Naive thymus-derived CD8-positive, alpha-beta T cell (primary cell): ENCODE measurements around the gene CHD1L. TPM values are rescaled to one million over a fixed set of nuclear protein-coding genes. Genes with fewer than 3 reads are reported as not detected.
"Not testable (repeated sequence)": the region's sequence is repeated elsewhere in the genome, so short reads cannot be mapped to it uniquely, and the experiment has no call there.

Experiments
- ATAC-seq, 2 donors: fragments of 150-1000 bp; cut with Tn5 transposase in 1 of 2; sonication (Bioruptor Pico), chemical (Tn5 transposase) in 1 of 2; 1 replicate in 1 of 2; 2 replicates in 1 of 2; pipeline ENCODE4 v1.10.0; 2021; ENCODE audit warnings: mild to moderate bottlenecking in 2 of 2, moderate library complexity in 2 of 2
- POLR2A ChIA-PET: fragments of 350-600 bp; sonication (Branson Sonifier 250); formaldehyde crosslinking; loops from one replicate; lab custom pipeline; 2021; ENCODE audit warnings: antibody characterized with exemption; lab: Charles Lee
- DNase-seq, 10 donors: peaks; one replicate each; pipeline versions ENCODE4 v3.0.0 to v3.0.0-alpha.2; 2020 to 2022
- H3K27ac Mint-ChIP-seq, 10 donors: one replicate each; pipeline ENCODE4 v1.8.0; 2020 to 2022; ENCODE audit warnings: mild to moderate bottlenecking in 10 of 10, mixed read lengths in 10 of 10, moderate library complexity in 4 of 10, inconsistent platforms in 1 of 10
- H3K27me3 Mint-ChIP-seq, 5 donors: one replicate each; pipeline ENCODE4 v1.8.0; 2021 to 2022; ENCODE audit warnings: mixed read lengths in 5 of 5
- H3K36me3 Mint-ChIP-seq, 3 donors: one replicate each; pipeline ENCODE4 v1.8.0; 2020 to 2022; ENCODE audit warnings: mixed read lengths in 3 of 3, mild to moderate bottlenecking in 2 of 3, inconsistent platforms in 1 of 3
- H3K4me1 Mint-ChIP-seq, 4 donors: one replicate each; pipeline ENCODE4 v1.8.0; 2021 to 2022; ENCODE audit warnings: mixed read lengths in 4 of 4
- H3K4me3 Mint-ChIP-seq, 10 donors: one replicate each; pipeline ENCODE4 v1.8.0; 2020 to 2022; ENCODE audit warnings: mild to moderate bottlenecking in 10 of 10, mixed read lengths in 10 of 10, moderate library complexity in 6 of 10, inconsistent platforms in 1 of 10
- H3K9me3 Mint-ChIP-seq, 9 donors: one replicate each; pipeline ENCODE4 v1.8.0; 2020 to 2022; ENCODE audit warnings: mixed read lengths in 9 of 9, mild to moderate bottlenecking in 3 of 9, inconsistent platforms in 1 of 9, moderate library complexity in 1 of 9
- polyA plus RNA-seq, 3 donors: library from polyadenylated mRNA; unstranded; fragments of 300-500 nt; fragmentation: Illumina TruSeq; gene quantifications; one replicate each; pipeline ENCODE4 v1.2.3, GENCODE V29; 2021
- total RNA-seq, 8 experiments: library from RNA in 2 of 8; stranded (reverse) in 2 of 8; gene quantifications; one replicate each; pipeline ENCODE4 v1.2.3 and lab custom pipeline; 2021 to 2026

The CHD1L gene
- total RNA-seq (10 to 100 TPM; 36.3 to 38.5 TPM), polyA plus RNA-seq (10 to 100 TPM; 17.6 to 25.5 (median 21.9) TPM), total RNA-seq (lab: John Stamatoyannopoulos, UW) (2.1 to 6.9 (median 4.1) reads per million in 6 experiments)

DNA sequence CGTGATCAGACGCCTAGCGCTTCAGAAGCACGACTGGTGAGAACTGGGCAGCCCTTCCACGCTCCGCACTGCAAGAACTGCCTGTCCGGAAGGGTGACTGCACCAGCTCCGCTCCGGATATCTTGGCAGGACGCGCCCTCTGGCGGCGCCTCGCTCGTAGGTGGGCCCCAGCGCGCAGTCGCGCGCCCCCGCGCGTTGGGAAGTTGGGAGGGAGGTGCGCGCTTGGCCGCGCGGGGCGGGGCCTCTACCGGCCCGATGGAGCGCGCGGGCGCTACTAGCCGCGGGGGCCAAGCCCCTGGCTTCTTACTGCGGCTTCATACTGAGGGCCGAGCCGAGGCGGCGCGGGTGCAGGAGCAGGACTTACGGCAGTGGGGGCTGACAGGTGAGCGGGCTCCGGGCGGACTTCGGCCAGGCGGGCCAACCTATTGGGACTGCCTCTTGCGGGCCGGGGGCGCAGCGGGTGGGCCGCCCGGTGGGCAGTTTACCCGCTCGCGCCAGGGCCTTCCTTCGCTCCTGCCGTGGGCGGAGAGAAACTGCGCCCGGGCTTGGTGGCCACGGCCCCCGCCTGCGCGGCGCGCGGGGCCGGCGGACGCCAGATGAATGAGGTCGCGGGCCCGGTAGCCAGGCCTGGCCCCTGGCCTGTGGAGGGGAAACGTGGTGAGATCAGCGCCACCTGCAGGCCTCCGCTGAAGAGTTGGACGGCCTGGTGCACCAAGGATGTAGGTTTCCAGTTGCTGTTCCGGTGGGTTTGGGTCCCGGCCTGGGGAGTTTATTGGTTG lies at the start of gene CHD1L:
Gene CHD1L (plus strand): TSS at position 236 of the 779 bp plus-strand sequence. CDS start 20 bp downstream, at position 256.
- POLR2A ChIA-PET: interaction anchor here (1.2 to 3.1 kb wide), 5 partner anchors 18 to 158 kb away, joined by 3 to 28 read pairs (median 7); partner anchors contain the start of genes FMO5 and PRKAB2
- DNase-seq (peak; percentile 87 to 95 (median 93)), ATAC-seq (peak; percentile 88 to 90)
- Mint-ChIP-seq H3K36me3 (no peaks in the 10 kb centered on the region), H3K27me3 (peaks cover 0 to 5% (median 3%) of the 10 kb centered on the region in 5 donors), H3K4me3 (peak within 1 kb of the TSS; percentile 91 to 99 (median 95)), H3K4me1 (peaks cover 21 to 44% (median 38%) of the 10 kb centered on the region in 4 donors), H3K27ac (peak within 1 kb of the TSS; percentile 61 to 95 (median 86)), H3K9me3 (no peaks in the 10 kb centered on the region)

DNA sequence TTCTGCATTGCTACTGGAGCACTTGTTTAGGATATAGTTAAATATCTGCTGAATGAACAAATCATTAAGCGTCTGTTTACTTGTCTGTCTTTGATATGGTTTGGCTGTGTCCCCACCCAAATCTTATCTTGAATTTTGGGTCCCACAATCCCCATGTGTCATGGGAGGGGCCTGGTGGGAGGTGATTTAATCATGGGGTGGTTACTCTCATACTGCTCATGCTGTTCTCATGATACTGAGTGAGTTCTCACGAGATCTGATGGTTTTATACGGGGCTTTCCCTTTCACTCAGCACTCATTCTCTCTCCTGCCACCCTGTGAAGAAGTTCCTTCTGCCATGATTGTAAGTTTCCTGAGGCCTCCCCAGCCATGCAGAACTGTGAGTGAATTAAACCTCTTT lies 45.2 kb upstream of the CHD1L start:
- H3K9me3 Mint-ChIP-seq: peaks cover 0 to 10% (median 3%) of the 10 kb centered on the region in 9 donors
- H3K4me3 Mint-ChIP-seq, ATAC-seq, H3K27me3 Mint-ChIP-seq, H3K27ac Mint-ChIP-seq, H3K4me1 Mint-ChIP-seq, H3K36me3 Mint-ChIP-seq, DNase-seq, POLR2A ChIA-PET: not testable (repeated sequence)

DNA sequence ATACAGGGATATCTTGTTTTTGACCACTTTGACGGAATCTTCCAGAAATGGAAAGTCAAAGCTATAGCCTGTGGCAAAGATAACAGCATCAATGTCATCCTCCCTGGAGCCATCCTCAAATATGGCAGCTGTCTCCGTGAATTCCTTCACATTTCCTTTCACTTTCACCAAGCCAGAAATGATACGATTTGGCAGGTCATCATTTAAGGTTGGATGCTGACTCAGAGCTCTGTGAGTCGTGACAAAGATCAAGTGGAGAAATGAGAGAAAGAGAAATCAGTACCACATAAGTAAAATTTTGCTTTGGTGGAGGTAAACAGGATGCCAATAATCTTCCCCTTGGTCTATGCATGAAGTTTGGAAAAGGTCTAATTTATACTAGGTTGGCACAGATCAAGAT lies 41.2 kb upstream of the CHD1L start:
- Mint-ChIP-seq H3K9me3 (no peaks in the 10 kb centered on the region), H3K27me3 (no peaks in the 10 kb centered on the region)
- DNase-seq: no peak

GRCh38 chr1:147201786-147202185 lies 40.7 kb upstream of the CHD1L start:
- peaks cover 6 to 20% (median 10%) of the 10 kb centered on the region in 3 donors for H3K36me3 Mint-ChIP-seq
- H3K9me3 Mint-ChIP-seq: no peaks in the 10 kb centered on the region
- ATAC-seq (no peak), DNase-seq (no peak)
- no peaks in the 10 kb centered on the region for H3K27me3 Mint-ChIP-seq
- peaks cover 0 to 14% (median under 1%) of the 10 kb centered on the region in 4 donors for H3K4me1 Mint-ChIP-seq
- no peak overlapping the region for H3K4me3 Mint-ChIP-seq
- POLR2A ChIA-PET: no interaction called here
- H3K27ac Mint-ChIP-seq: no peak overlapping the region

More for the DNA sequence above, 41.2 kb upstream of the CHD1L start:
- no peak overlapping the region for H3K4me3 Mint-ChIP-seq
- peaks cover 0 to 14% (median 2%) of the 10 kb centered on the region in 4 donors for H3K4me1 Mint-ChIP-seq
- POLR2A ChIA-PET: no interaction called here
- H3K36me3 Mint-ChIP-seq: peaks cover 6 to 20% (median 10%) of the 10 kb centered on the region in 3 donors
- ATAC-seq: no peak
- no peak overlapping the region for H3K27ac Mint-ChIP-seq

- ATAC-seq (no peak), DNase-seq (no peak)
- Mint-ChIP-seq H3K9me3 (no peaks in the 10 kb centered on the region), H3K4me3 (no peak overlapping the region), H3K27ac (peak overlapping the region in 1 of 10 donors; percentile 53), H3K36me3 (peaks cover 6 to 20% (median 10%) of the 10 kb centered on the region in 3 donors), H3K4me1 (peaks cover 0 to 14% (median 0%) of the 10 kb centered on the region in 4 donors), H3K27me3 (no peaks in the 10 kb centered on the region)
- POLR2A ChIA-PET: no interaction called here
Measured at GRCh38 chr1:147202576-147202975, 39.9 kb upstream of the CHD1L start.

GRCh38 chr1:147204080-147204479 lies 38.4 kb upstream of the CHD1L start:
- Mint-ChIP-seq H3K4me1 (peaks cover 0 to 13% (median 0%) of the 10 kb centered on the region in 4 donors), H3K9me3 (no peaks in the 10 kb centered on the region), H3K4me3 (no peak overlapping the region), H3K27me3 (no peaks in the 10 kb centered on the region), H3K27ac (peak overlapping the region in 1 of 10 donors; percentile 8), H3K36me3 (peaks cover 6 to 20% (median 10%) of the 10 kb centered on the region in 3 donors)
- no peak for ATAC-seq
- no peak for DNase-seq
- POLR2A ChIA-PET: interaction anchor here (1.1 kb wide), 1 partner anchor 15 kb away, joined by 3 read pairs; no protein-coding TSS in a partner anchor

GRCh38 chr1:147207192-147207591 lies 35.3 kb upstream of the CHD1L start:
- Mint-ChIP-seq H3K9me3 (no peaks in the 10 kb centered on the region), H3K27me3 (no peaks in the 10 kb centered on the region), H3K4me1 (peaks cover 0 to 13% (median 0%) of the 10 kb centered on the region in 4 donors), H3K4me3 (no peak overlapping the region), H3K27ac (no peak overlapping the region), H3K36me3 (peaks cover 6 to 20% (median 10%) of the 10 kb centered on the region in 3 donors)
- ATAC-seq: no peak
- DNase-seq: no peak
- POLR2A ChIA-PET: no interaction called here

DNA sequence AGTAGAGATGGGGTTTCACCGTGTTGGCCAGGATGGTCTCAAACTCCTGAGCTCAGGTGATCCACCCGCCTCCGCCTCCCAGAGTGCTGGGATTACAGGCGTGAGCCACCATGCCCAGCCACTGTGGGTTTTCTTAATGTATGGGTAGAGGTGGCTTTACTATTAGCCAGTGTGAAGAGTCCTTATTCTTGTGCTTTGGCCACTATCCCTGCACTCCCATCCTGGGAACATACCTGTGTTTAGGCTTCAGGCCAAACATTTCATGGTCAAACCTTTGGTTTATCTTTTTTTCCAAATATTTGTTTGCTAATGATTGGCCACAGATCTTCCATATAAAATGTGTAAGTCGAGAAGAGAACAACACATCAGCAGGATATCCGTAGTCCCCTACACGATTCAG lies 33.9 kb upstream of the CHD1L start:
- H3K36me3 Mint-ChIP-seq: peaks cover 6 to 10% (median 7%) of the 10 kb centered on the region in 3 donors
- ATAC-seq (no peak), DNase-seq (no peak)
- H3K27me3 Mint-ChIP-seq: no peaks in the 10 kb centered on the region
- no peak overlapping the region for H3K27ac Mint-ChIP-seq
- POLR2A ChIA-PET: interaction anchor here (0.6 kb wide), 1 partner anchor 174 kb away, joined by 3 read pairs; no protein-coding TSS in a partner anchor
- H3K9me3 Mint-ChIP-seq: no peaks in the 10 kb centered on the region
- peaks cover 0 to 13% (median 0%) of the 10 kb centered on the region in 4 donors for H3K4me1 Mint-ChIP-seq
- no peak overlapping the region for H3K4me3 Mint-ChIP-seq

DNA sequence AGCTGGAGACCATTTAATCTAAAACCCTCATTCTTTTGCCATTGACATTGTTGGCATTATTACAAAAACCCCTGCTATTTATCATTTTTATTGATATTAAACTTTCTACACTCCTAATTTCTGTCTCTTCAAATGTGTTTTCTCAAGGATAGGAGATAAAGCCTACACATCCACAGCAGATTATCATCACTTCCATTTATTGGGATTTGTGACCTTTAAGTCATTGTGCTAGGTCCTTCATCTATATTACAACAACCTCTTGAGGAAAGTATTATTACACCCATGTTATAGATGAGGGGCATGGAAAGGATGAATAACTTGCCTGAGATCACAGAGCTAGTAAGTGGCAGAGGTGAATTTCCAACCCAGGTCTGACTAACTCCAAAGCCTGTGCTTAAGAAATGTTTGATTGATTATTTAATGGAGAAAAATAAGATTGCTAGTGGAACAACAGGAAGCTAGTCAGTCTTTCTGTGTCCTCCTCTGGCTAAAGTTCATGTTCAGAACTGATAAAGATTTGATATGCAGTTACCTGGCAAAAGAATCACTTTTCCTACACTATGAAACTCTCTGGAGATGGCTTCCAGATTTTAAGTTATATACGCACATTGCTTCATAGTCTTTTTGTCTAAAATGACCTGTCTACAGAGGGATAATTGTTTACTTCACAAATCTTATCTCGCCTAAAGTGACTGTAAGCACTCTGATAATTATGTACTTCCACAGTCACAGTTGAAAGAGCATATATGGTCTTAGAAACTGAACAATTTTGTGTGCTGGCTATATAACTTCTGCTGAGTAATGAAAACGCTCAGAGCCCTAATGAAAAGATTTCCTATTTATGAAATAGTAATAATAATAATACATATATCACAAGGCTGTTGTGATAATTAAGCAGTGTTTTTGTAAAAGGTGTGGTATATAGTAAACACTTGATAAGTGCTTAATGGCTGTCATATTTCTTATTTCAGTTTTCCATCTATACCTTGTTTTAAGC lies 32.4 kb upstream of the CHD1L start:
- Mint-ChIP-seq H3K4me1 (peaks cover 0 to 6% (median 0%) of the 10 kb centered on the region in 4 donors), H3K4me3 (no peak overlapping the region)
- no peak for ATAC-seq

DNA sequence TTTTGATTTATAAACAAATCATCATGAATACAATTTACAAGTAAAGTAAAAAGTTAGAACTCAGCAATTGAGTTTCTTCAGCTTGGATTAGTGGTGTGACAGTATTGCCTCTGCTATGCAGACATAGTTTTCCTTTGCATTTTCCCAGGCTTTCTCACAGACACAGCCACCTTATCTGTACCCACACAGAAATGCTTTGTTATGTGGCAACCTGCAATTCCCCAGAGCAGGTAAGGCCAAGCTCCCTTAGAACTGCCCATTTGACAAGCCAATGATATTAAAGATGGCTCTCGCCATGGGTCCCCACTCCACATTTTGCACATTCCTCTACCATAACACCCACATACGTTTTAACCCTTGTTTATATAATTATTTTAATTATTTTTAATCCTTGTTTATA lies 31.5 kb upstream of the CHD1L start:
- Mint-ChIP-seq H3K27me3 (no peaks in the 10 kb centered on the region), H3K9me3 (no peaks in the 10 kb centered on the region), H3K4me1 (peaks cover 0 to 6% (median 0%) of the 10 kb centered on the region in 4 donors), H3K4me3 (no peak overlapping the region), H3K36me3 (peaks cover 0 to 2% (median 0%) of the 10 kb centered on the region in 3 donors), H3K27ac (no peak overlapping the region)
- POLR2A ChIA-PET: no interaction called here
- no peak for DNase-seq
- no peak for ATAC-seq

More for the DNA sequence above, 32.4 kb upstream of the CHD1L start:
- POLR2A ChIA-PET: no interaction called here
- peaks cover 0 to 2% (median 0%) of the 10 kb centered on the region in 3 donors for H3K36me3 Mint-ChIP-seq
- DNase-seq: no peak
- H3K27ac Mint-ChIP-seq: no peak overlapping the region
- H3K27me3 Mint-ChIP-seq: no peaks in the 10 kb centered on the region
- no peaks in the 10 kb centered on the region for H3K9me3 Mint-ChIP-seq

DNA sequence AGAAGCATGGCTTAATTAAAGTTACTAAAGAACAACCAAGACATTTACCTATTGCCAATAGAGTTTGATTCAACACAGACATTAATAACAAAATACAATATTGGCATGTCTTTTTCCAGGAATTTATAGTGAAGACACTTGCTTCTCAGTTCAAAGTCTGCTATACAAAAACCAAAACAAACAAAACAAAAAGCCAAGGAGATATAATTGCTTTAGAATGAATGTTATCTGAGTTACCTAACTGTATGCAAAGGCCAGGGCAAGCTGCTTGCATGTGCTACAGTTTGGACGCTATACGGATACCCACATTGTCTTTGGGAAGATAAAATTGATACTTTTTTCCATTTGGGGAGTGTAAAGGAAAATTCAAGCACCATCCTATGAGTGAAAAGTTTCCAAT lies 30.9 kb upstream of the CHD1L start:
- Mint-ChIP-seq H3K36me3 (peaks cover 0 to 2% (median 0%) of the 10 kb centered on the region in 3 donors), H3K27me3 (no peaks in the 10 kb centered on the region), H3K9me3 (no peaks in the 10 kb centered on the region), H3K4me1 (peaks cover 0 to 6% (median 0%) of the 10 kb centered on the region in 4 donors), H3K4me3 (no peak overlapping the region), H3K27ac (no peak overlapping the region)
- ATAC-seq (no peak), DNase-seq (no peak)
- POLR2A ChIA-PET: no interaction called here

DNA sequence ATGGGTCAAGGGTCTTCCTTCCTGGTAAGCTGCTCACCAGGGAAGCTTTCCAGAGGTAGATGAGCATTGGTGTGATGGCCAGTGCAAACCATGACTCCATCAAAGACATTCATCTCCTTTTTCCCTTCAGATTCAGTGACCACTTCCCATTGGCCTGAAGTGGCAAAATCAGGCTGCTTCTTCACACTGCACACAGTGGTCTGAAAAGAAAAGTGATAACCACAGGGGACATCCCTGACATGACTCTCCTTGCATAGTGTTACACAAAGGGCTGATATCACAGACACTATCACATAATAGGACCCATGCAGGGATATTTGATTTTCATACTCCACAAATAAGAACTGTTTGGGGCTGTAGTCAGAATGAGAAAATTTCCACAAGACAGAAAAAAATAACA lies 29.2 kb upstream of the CHD1L start:
- Mint-ChIP-seq H3K27me3 (no peaks in the 10 kb centered on the region), H3K4me3 (no peak overlapping the region), H3K4me1 (peaks cover 0 to 6% (median 0%) of the 10 kb centered on the region in 4 donors), H3K9me3 (no peaks in the 10 kb centered on the region), H3K27ac (peak overlapping the region in 1 of 10 donors; percentile 35), H3K36me3 (peaks cover 0 to 2% (median 0%) of the 10 kb centered on the region in 3 donors)
- no peak for ATAC-seq
- no peak for DNase-seq
- POLR2A ChIA-PET: no interaction called here
